ENCODE measurements around the gene COTL1. TPM values are rescaled to one million over a fixed set of nuclear protein-coding genes. Genes with fewer than 3 reads are reported as not detected.
A peak's percentile ranks its signal among the peaks of the same experiment; 100 is the strongest.
"Not testable (repeated sequence)": the region's sequence is repeated elsewhere in the genome, so short reads cannot be mapped to it uniquely, and the experiment has no call there.

The COTL1 gene
- polyA plus RNA-seq, 1 donor, result 30.5 TPM

DNA sequence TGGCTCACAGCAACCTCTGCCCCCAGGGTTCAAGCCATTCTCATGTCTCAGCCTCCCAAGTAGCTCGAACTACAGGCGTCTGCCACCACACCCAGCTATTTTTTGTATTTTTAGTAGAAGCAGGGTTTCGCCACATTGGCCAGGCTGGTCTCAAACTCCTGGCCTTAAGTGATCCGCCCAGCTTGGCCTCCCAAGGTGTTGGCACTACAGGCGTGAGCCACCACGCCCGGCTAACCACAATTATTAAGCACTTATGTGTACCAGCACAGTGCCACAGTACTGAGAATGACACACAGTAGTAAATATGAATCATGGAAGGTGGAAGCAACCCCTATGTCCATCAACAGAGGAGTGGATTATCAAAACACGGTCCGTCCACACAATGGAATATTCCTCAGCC is 49.8 kb downstream of the COTL1 start:
- DNase-seq, result no peak

DNA sequence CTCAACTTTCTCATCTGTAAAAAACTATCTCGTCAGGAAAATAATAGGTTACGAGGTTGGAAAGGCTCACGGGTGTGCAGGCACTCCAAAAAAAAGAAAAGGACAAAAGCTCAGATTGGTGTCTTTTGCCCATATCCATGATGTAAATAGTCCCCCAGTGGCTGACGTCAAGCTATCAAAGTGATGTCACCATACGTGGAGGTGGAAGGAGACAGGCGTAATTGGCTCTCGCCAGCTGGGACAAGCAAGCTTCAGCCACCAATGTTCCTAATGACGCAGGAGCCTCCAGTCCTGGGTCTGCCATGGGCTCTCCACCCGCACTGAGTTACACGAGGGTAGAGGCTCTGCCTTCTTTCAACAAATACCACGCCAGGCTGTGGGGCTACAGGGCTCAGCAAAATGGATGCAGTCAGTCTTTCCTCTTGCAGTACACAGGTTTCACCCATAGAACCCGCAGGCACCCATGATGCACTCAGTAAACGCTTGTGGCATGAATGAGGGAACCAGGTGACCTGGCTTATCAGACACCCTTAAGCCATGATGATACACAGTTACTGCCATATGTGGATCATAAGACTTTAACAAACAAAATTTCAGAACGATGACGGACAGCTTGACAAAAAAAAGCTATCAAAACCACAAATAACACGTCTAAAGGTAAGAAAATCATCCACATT is 50.5 kb downstream of the COTL1 start:
- no peak for DNase-seq

- peak; percentile 65 for DNase-seq
Observed at GRCh38 chr16:84566545-84567257, 51.2 kb downstream of the COTL1 start.

- no peak for DNase-seq
Observed at GRCh38 chr16:84565669-84566495, 52.0 kb downstream of the COTL1 start.

DNA sequence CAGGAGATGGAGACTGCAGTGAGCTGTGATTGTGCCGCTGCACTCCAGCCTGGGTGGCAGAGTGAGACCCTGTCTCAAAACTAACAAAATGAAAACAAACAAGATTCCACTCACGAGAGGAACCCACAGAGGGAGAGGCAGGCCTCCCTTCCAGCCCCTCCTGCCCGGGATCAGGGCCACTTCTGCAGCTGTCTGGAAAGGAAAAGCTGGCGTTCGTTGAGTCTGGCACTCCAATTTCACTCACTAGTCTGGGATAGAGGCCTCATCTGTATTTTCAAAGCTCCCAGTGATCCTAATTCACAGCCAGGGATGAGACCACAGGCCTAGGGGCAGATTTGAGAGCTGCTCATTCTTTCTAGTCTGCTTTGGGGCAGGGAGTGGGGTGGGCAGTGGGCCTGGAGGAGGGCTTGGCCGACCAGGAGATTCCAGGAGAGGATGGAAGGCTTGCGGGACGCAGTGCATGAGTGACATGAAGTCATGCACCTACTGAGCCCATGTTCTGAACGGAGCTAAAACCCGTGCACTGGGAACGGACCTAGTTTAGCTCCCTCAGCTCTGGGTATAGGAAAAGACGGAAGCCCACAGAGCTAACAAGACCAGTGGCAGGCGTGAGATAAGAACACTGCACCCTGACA is 54.0 kb downstream of the COTL1 start:
- DNase-seq, result peak; percentile 87

- no peak for DNase-seq
Observed at GRCh38 chr16:84563064-84563715, 54.7 kb downstream of the COTL1 start.

GRCh38 chr16:84562174-84562815 is 55.6 kb downstream of the COTL1 start:
- no peak for DNase-seq

DNA sequence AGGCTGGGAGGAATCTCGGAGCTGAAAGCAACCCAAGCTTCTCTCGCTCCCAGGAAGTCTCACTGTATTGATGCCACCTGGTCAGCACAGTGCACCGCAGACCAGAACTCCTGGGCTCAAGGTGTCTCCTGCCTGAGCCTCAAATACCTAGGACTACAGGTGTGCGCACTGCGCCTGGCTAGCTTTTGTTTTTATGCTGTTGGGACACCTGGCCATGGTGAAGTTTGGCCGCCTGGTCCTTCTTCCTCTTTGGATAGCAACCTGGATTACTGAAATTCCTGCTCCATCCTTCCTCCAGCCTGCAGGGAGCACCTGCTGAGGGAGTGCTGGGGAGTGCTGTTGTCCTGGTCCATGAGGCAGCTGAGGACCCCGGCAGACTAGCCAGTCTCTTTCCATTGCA is 56.6 kb downstream of the COTL1 start:
- no peak for DNase-seq

DNA sequence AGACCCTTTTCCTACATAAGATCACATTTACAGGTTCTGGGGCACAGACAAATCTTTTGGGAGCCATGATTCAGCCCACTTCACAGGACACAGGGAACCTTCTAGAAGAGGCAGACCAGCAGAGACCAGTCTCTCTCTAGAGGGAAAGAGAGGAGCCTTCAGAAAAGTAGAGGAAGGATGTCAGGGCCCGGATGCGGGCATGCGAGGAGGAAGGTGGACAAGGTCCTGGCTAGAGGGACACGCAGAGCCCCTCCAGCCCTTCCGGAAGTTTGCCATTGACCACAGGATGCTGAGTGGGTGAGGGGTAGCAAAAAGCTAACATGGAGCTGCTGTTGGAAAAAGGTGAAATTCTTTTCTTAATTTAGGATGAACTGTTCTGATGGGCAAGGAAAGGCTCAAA is 57.6 kb downstream of the COTL1 start:
- DNase-seq, result no peak

DNA sequence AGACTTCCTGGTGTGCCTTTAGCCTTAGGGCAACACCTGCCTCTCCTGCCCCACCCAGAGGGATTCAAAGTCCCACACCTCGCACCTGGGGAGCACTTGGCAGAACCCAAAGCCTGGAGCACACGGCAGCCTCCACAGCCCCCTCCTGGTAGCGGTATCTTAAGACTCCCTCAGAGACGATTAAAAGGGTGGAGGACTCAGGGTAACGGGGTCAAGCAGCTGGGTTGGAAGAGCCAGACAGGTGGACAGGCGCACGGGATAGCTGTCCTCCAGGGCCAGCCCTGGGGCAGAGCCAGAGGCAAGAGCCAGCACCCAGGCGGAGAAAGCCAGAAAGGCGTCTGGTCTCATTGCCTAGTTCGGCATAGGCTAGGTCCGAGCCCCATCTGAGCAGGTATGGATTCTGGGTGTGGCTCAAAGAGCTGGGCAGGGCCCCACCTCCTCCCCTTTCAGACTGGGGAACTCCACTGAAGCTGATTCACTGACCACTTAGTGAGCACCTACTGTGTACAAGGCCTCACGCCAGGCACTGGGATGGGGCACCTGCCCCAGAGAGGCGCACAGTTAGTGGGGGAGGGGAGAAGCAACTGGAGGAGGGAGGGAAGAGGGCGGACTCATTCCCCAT is 58.5 kb downstream of the COTL1 start:
- DNase-seq, result no peak

DNA sequence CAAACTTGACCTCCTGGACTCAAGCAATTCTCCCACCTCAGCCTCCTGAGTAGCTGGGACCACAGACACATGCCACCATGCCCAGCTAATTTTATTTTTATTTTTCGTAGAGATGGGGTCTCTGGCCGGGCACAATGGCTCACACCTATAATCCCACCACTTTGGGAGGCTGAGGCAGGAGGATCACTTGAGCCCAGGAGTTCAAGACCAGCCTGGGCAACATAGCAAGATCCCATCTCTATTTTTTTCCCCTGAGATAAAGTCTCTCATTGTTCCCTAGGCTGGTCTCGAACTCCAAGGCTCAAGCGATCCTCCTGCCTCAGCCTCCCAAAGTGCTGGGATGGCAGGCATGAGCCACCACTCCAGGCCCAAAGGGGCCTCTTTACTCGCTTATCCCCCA is 59.0 kb downstream of the COTL1 start:
- DNase-seq, result not testable (repeated sequence)

- no peak for DNase-seq
Observed at GRCh38 chr16:84557504-84557903, 60.4 kb downstream of the COTL1 start.

GRCh38 chr16:84557059-84557458 is 60.8 kb downstream of the COTL1 start:
- no peak for DNase-seq

GRCh38 chr16:84555418-84556196 is 62.3 kb downstream of the COTL1 start:
- DNase-seq, result peak; percentile 65

GRCh38 chr16:84554627-84555328 is 63.1 kb downstream of the COTL1 start:
- no peak for DNase-seq

DNA sequence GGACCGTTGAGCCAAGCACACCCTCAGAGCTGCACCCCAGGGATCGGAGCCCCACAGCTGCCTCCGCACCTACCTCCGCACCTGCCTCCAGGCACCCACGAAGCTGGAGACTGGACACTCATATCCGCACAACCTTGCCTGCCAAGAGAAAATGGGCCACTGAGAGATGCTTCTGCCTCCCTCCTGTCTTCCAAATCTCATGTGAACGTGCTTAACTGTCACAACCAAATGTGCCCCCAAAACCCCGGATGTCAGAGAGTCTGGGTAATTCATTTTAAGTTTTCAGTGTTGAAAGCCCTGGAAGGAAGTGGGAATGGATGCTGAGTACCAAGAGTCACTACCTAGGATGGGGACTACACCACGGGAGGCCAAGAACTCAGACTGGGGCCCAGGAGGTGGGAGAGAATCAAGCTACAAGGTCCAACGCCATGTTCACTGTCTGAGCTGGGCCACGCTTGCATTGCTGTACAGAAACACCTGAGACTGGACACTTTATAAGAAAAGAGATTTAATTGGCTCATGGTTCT is 63.9 kb downstream of the COTL1 start:
- no peak for DNase-seq

GRCh38 chr16:84552135-84552534 is 65.7 kb downstream of the COTL1 start:
- DNase-seq, result no peak

DNA sequence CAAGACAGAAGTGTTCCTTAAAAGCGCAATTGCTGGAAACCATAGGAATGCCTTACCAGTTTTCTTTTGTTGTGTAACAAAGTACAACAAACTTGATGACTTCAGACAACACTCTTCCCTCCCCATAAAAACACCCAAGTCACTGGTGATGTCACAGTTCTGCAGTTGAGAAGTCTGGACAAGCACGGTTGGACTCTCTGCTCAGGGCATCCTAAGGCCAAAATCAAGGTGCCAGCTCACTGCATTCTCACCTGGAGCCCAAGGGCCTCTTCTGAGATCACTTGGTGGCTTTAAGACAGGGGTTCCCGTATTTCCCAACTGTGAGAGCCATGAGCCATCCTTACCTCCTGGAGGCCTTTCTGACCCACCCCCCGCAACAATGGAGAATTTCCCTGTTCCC is 67.8 kb downstream of the COTL1 start:
- DNase-seq, result no peak

GRCh38 chr16:84548971-84549844 is 68.7 kb downstream of the COTL1 start:
- DNase-seq, result no peak
